Activated T-helper 17 cell treated with anti-CD3 and anti-CD28 coated beads, Interleukin-2, amount 50 U/mL, for 72 hours (primary cell): ENCODE measurements around the gene SEC14L3. TPM values are rescaled to one million over a fixed set of nuclear protein-coding genes. Genes with fewer than 3 reads are reported as not detected.

ENCODE experiments used
- ATAC-seq: fragments of 150-1000 bp; cut with Tn5 transposase; replicated peaks from 2 replicates; pipeline ENCODE4 v1.10.0; 2021; ENCODE audit warnings: mild to moderate bottlenecking, moderate library complexity
- H3K27ac Mint-ChIP-seq: one replicate; pipeline ENCODE4 v1.8.0; 2022; ENCODE audit warnings: mixed read lengths
- H3K27me3 Mint-ChIP-seq: one replicate; pipeline ENCODE4 v1.8.0; 2022; ENCODE audit warnings: mixed read lengths
- H3K36me3 Mint-ChIP-seq: one replicate; pipeline ENCODE4 v1.8.0; 2022; ENCODE audit warnings: low read depth, mild to moderate bottlenecking, mixed read lengths
- H3K4me1 Mint-ChIP-seq: one replicate; pipeline ENCODE4 v1.8.0; 2022; ENCODE audit warnings: mixed read lengths
- H3K4me3 Mint-ChIP-seq: one replicate; pipeline ENCODE4 v1.8.0; 2022; ENCODE audit warnings: mild to moderate bottlenecking, mixed read lengths
- H3K9me3 Mint-ChIP-seq: one replicate; pipeline ENCODE4 v1.8.0; 2022; ENCODE audit warnings: mixed read lengths
- total RNA-seq, 2 donors: library from RNA; stranded (reverse); gene quantifications; one replicate each; pipeline ENCODE4 v1.2.3, GENCODE V29; 2022

The SEC14L3 gene
- total RNA-seq, 2 donors from 2014 or later: not detected

- H3K27me3 Mint-ChIP-seq: no peaks in the 10 kb centered on the region
- peak overlapping the region; percentile 98 for H3K27ac Mint-ChIP-seq
Measured at GRCh38 chr22:30426388-30427353, 45.1 kb downstream of the SEC14L3 start.

GRCh38 chr22:30425616-30426387 is 46.0 kb downstream of the SEC14L3 start, which contains the start of gene MTFP1:
Gene MTFP1, plus strand, starts transcription at chr22:30425768. Its CDS starts 112 bp downstream, at chr22:30425880.
- Mint-ChIP-seq H3K9me3 (no peaks in the 10 kb centered on the region), H3K36me3 (peaks cover 75% of the 10 kb centered on the region), H3K4me1 (peaks cover 16% of the 10 kb centered on the region), H3K4me3 (peak within 1 kb of the TSS; percentile 88), H3K27me3 (no peaks in the 10 kb centered on the region), H3K27ac (peak within 1 kb of the TSS; percentile 98)
- no peak for ATAC-seq

More at GRCh38 chr22:30426388-30427353, 45.1 kb downstream of the SEC14L3 start:
- Mint-ChIP-seq H3K36me3 (peaks cover 66% of the 10 kb centered on the region), H3K4me3 (peak overlapping the region; percentile 88), H3K9me3 (no peaks in the 10 kb centered on the region), H3K4me1 (peaks cover 12% of the 10 kb centered on the region)
- ATAC-seq: peak; percentile 44

GRCh38 chr22:30425327-30425615 is 46.5 kb downstream of the SEC14L3 start:
- H3K36me3 Mint-ChIP-seq: peaks cover 80% of the 10 kb centered on the region
- H3K4me1 Mint-ChIP-seq: peaks cover 21% of the 10 kb centered on the region

GRCh38 chr22:30424534-30425326 is 47.1 kb downstream of the SEC14L3 start:
- peak overlapping the region; percentile 88 for H3K4me3 Mint-ChIP-seq
- ATAC-seq: no peak
- peaks cover 86% of the 10 kb centered on the region for H3K36me3 Mint-ChIP-seq

More at GRCh38 chr22:30425327-30425615, 46.5 kb downstream of the SEC14L3 start:
- no peak for ATAC-seq
- Mint-ChIP-seq H3K27me3 (no peaks in the 10 kb centered on the region), H3K27ac (peak overlapping the region; percentile 98), H3K9me3 (no peaks in the 10 kb centered on the region), H3K4me3 (peak overlapping the region; percentile 88)

GRCh38 chr22:30423959-30424533 is 47.8 kb downstream of the SEC14L3 start:
- H3K27ac Mint-ChIP-seq: peak overlapping the region; percentile 98
- H3K36me3 Mint-ChIP-seq: peaks cover 90% of the 10 kb centered on the region
- no peaks in the 10 kb centered on the region for H3K27me3 Mint-ChIP-seq
- H3K4me1 Mint-ChIP-seq: peaks cover 23% of the 10 kb centered on the region
- ATAC-seq: peak; percentile 78
- H3K9me3 Mint-ChIP-seq: no peaks in the 10 kb centered on the region
- peak overlapping the region; percentile 88 for H3K4me3 Mint-ChIP-seq

More at GRCh38 chr22:30424534-30425326, 47.1 kb downstream of the SEC14L3 start:
- Mint-ChIP-seq H3K4me1 (peaks cover 23% of the 10 kb centered on the region), H3K27ac (peak overlapping the region; percentile 98), H3K27me3 (no peaks in the 10 kb centered on the region), H3K9me3 (no peaks in the 10 kb centered on the region)

GRCh38 chr22:30423301-30423958 is 48.4 kb downstream of the SEC14L3 start:
- Mint-ChIP-seq H3K27me3 (no peaks in the 10 kb centered on the region), H3K36me3 (peaks cover 91% of the 10 kb centered on the region), H3K27ac (peak overlapping the region; percentile 98), H3K4me3 (peak overlapping the region; percentile 88), H3K9me3 (no peaks in the 10 kb centered on the region), H3K4me1 (peaks cover 23% of the 10 kb centered on the region)
- peak; percentile 54 for ATAC-seq

GRCh38 chr22:30422481-30423300 is 49.1 kb downstream of the SEC14L3 start:
- peak overlapping the region; percentile 98 for H3K27ac Mint-ChIP-seq
- H3K27me3 Mint-ChIP-seq: no peaks in the 10 kb centered on the region
- peaks cover 91% of the 10 kb centered on the region for H3K36me3 Mint-ChIP-seq
- ATAC-seq: peak; percentile 37
- H3K4me1 Mint-ChIP-seq: peaks cover 23% of the 10 kb centered on the region
- H3K9me3 Mint-ChIP-seq: no peaks in the 10 kb centered on the region
- H3K4me3 Mint-ChIP-seq: peak overlapping the region; percentile 88

GRCh38 chr22:30421695-30422480 is 49.9 kb downstream of the SEC14L3 start:
- H3K27ac Mint-ChIP-seq: peak overlapping the region; percentile 98
- H3K4me1 Mint-ChIP-seq: peaks cover 23% of the 10 kb centered on the region
- peaks cover 91% of the 10 kb centered on the region for H3K36me3 Mint-ChIP-seq

GRCh38 chr22:30420347-30421125 is 51.3 kb downstream of the SEC14L3 start:
- peak; percentile 14 for ATAC-seq
- Mint-ChIP-seq H3K4me1 (peaks cover 23% of the 10 kb centered on the region), H3K27me3 (no peaks in the 10 kb centered on the region), H3K36me3 (peaks cover 91% of the 10 kb centered on the region), H3K9me3 (no peaks in the 10 kb centered on the region), H3K27ac (peak overlapping the region; percentile 73), H3K4me3 (peak overlapping the region; percentile 88)

More at GRCh38 chr22:30421695-30422480, 49.9 kb downstream of the SEC14L3 start:
- no peaks in the 10 kb centered on the region for H3K27me3 Mint-ChIP-seq
- peak overlapping the region; percentile 88 for H3K4me3 Mint-ChIP-seq
- H3K9me3 Mint-ChIP-seq: no peaks in the 10 kb centered on the region
- ATAC-seq: no peak

- no peak for ATAC-seq
- H3K27ac Mint-ChIP-seq: peak overlapping the region; percentile 39
- H3K4me1 Mint-ChIP-seq: peaks cover 22% of the 10 kb centered on the region
Measured at GRCh38 chr22:30416837-30417236, 55.0 kb downstream of the SEC14L3 start.

GRCh38 chr22:30416403-30416802 is 55.4 kb downstream of the SEC14L3 start:
- Mint-ChIP-seq H3K4me1 (peaks cover 18% of the 10 kb centered on the region), H3K27ac (peak overlapping the region; percentile 39), H3K9me3 (no peaks in the 10 kb centered on the region), H3K36me3 (peaks cover 100% of the 10 kb centered on the region), H3K27me3 (no peaks in the 10 kb centered on the region), H3K4me3 (no peak overlapping the region)
- no peak for ATAC-seq

More at GRCh38 chr22:30416837-30417236, 55.0 kb downstream of the SEC14L3 start:
- Mint-ChIP-seq H3K9me3 (no peaks in the 10 kb centered on the region), H3K4me3 (no peak overlapping the region), H3K36me3 (peaks cover 100% of the 10 kb centered on the region), H3K27me3 (no peaks in the 10 kb centered on the region)
